ENCODE measurements around the gene CACNA1F. TPM values are rescaled to one million over a fixed set of nuclear protein-coding genes. Genes with fewer than 3 reads are reported as not detected.
A peak's percentile ranks its signal among the peaks of the same experiment; 100 is the strongest.

Gene CACNA1F
- total RNA-seq, 4 donors from 2014 or later = 1.7 to 2.8 (median 2.3) TPM

GRCh38 chrX:49192722-49193328 is 40.3 kb downstream of the CACNA1F start:
- Histone ChIP-seq H3K4me1 (no peaks in the 10 kb centered on the region), H3K27ac (no peak overlapping the region), H3K9me3 (no peaks in the 10 kb centered on the region), H3K27me3 (no peaks in the 10 kb centered on the region), H3K36me3 (no peaks in the 10 kb centered on the region), H3K4me3 (no peak overlapping the region)
- TF ChIP-seq CTCF (IDR thresholded peaks at IDR 0.05) = peak in 5 of 6 experiments; percentile 40 to 46 (median 45)
- no peak for TF ChIP-seq POLR2A (IDR thresholded peaks at IDR 0.05)
- DNase-seq = no peak

- no peaks in the 10 kb centered on the region for H3K36me3 ChIP-seq
- H3K27ac ChIP-seq = peak overlapping the region; percentile 81 to 91 (median 84)
- no peak for TF ChIP-seq CTCF (IDR thresholded peaks at IDR 0.05)
- TF ChIP-seq POLR2A (IDR thresholded peaks at IDR 0.05) = no peak
- no peak for DNase-seq
- H3K4me3 ChIP-seq = peak overlapping the region; percentile 49 to 70 (median 60)
- H3K4me1 ChIP-seq = no peaks in the 10 kb centered on the region
- no peaks in the 10 kb centered on the region for H3K9me3 ChIP-seq
- no peaks in the 10 kb centered on the region for H3K27me3 ChIP-seq
Observed at GRCh38 chrX:49191574-49192011, 41.5 kb downstream of the CACNA1F start.

- Histone ChIP-seq H3K27ac (peak overlapping the region; percentile 84 to 92 (median 86)), H3K9me3 (no peaks in the 10 kb centered on the region), H3K36me3 (no peaks in the 10 kb centered on the region), H3K27me3 (no peaks in the 10 kb centered on the region), H3K4me3 (peak overlapping the region; percentile 49 to 70 (median 60)), H3K4me1 (no peaks in the 10 kb centered on the region)
- peak; percentile 85 to 95 (median 88) for DNase-seq
- peak in 1 of 6 experiments; percentile 14 for TF ChIP-seq CTCF (IDR thresholded peaks at IDR 0.05)
- TF ChIP-seq POLR2A (IDR thresholded peaks at IDR 0.05) = peak; percentile 84 to 89
Observed at GRCh38 chrX:49190821-49191573, 42.1 kb downstream of the CACNA1F start.

GRCh38 chrX:49189606-49190005 is 43.5 kb downstream of the CACNA1F start:
- Histone ChIP-seq H3K27ac (peak overlapping the region in 3 of 4 donors; percentile 72 to 92 (median 87)), H3K36me3 (no peaks in the 10 kb centered on the region), H3K9me3 (no peaks in the 10 kb centered on the region), H3K4me3 (peak overlapping the region in 1 of 4 donors; percentile 55), H3K4me1 (peaks cover 0 to 6% (median 0%) of the 10 kb centered on the region in 4 donors), H3K27me3 (no peaks in the 10 kb centered on the region)
- no peak for DNase-seq
- no peak for TF ChIP-seq CTCF (IDR thresholded peaks at IDR 0.05)
- no peak for TF ChIP-seq POLR2A (IDR thresholded peaks at IDR 0.05)

- H3K27me3 ChIP-seq = no peaks in the 10 kb centered on the region
- peaks cover 0 to 6% (median 0%) of the 10 kb centered on the region in 4 donors for H3K4me1 ChIP-seq
- H3K27ac ChIP-seq = no peak overlapping the region
- peaks cover 0 to under 1% (median 0%) of the 10 kb centered on the region in 3 donors for H3K36me3 ChIP-seq
- no peak for TF ChIP-seq POLR2A (IDR thresholded peaks at IDR 0.05)
- TF ChIP-seq CTCF (IDR thresholded peaks at IDR 0.05) = no peak
- H3K4me3 ChIP-seq = no peak overlapping the region
- no peaks in the 10 kb centered on the region for H3K9me3 ChIP-seq
- DNase-seq = no peak
Observed at GRCh38 chrX:49188468-49189076, 44.6 kb downstream of the CACNA1F start.
